SK-N-MC (cell line): ENCODE measurements around the gene PTPRA.
"Not testable (repeated sequence)": the region's sequence is repeated elsewhere in the genome, so short reads cannot be mapped to it uniquely, and the experiment has no call there.

Experiments used
- EZH2 ChIP-seq: fragments of 200-600 bp; sonication (generic); IDR thresholded peaks from one replicate; pipeline ENCODE4 v1.6.1; 2017; ENCODE audit warnings: antibody characterized with exemption
- POLR2AphosphoS5 ChIP-seq: IDR thresholded peaks from 2 replicates; pipeline ENCODE4 v1.6.1; 2012; ENCODE audit warnings: mild to moderate bottlenecking, low read depth, low read length, borderline replicate concordance

DNA sequence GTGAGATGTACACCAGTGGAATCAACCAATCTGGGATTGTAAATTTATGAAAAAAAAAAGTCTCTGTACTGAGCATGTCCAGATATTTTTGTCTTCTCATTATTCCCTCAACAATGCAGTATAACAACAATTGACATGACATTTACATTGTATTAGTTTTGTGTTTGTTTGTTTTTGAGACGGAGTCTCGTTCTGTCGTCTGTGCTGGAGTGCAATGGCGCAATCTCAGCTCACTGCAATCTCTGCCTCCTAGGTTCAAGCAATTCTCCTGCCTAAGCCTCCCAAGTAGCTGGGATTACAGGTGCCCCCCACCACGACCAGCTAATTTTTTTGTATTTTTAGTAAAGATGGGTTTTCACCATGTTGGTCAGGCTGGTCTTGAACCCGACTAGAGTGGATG, 202.0 kb downstream of the PTPRA start:
- TF ChIP-seq EZH2, POLR2AphosphoS5: not testable (repeated sequence)
